Measurements from ENCODE around the gene PF4V1.

GRCh38 chr4:73850261-73850970, 2.7 kb upstream of the PF4V1 start:
- TF ChIP-seq POLR2A (IDR thresholded peaks at IDR 0.05) (no peak), CTCF (IDR thresholded peaks at IDR 0.05) (no peak), POLR2AphosphoS5 (IDR thresholded peaks at IDR 0.05; ENCODE audit: insufficient read depth in 1 of 2, low read depth in 1 of 2) (no peak)

All from vagina (tissue), 2 donors.